Esophagus muscularis mucosa (tissue), 4 donors: Measurements from ENCODE around the gene RAB15. TPM values are rescaled to one million over a fixed set of nuclear protein-coding genes. Genes with fewer than 3 reads are reported as not detected.

Source experiments
- DNase-seq: peaks from one replicate; pipeline ENCODE4 v3.0.0-alpha.2; 2017; ENCODE audit errors: extremely low spot score
- H3K27ac ChIP-seq, 4 donors: fragments of 200-600 bp; sonication (generic); replicated peaks in 1 of 4; 1 replicate in 3 of 4; 2 replicates in 1 of 4; pipeline ENCODE4 v1.5.1; 2016 to 2019; ENCODE audit warnings: mild to moderate bottlenecking in 1 of 4
- H3K27me3 ChIP-seq, 4 donors: fragments of 200-600 bp; sonication (generic); one replicate each; pipeline versions ENCODE4 v1.5.1 to v1.6.0; 2016 to 2019
- H3K36me3 ChIP-seq, 4 donors: fragments of 200-600 bp; sonication (generic); one replicate each; pipeline ENCODE4 v1.5.1; 2016 to 2019
- H3K4me1 ChIP-seq, 4 donors: fragments of 200-600 bp; sonication (generic); one replicate each; pipeline ENCODE4 v1.5.1; 2016 to 2019
- H3K4me3 ChIP-seq, 4 donors: fragments of 200-600 bp; sonication (generic); 1 replicate in 2 of 4; 2 replicates in 2 of 4; pipeline ENCODE4 v1.5.1; 2016 to 2019; ENCODE audit warnings: mild to moderate bottlenecking in 4 of 4, moderate library complexity in 1 of 4
- H3K9me3 ChIP-seq, 4 donors: fragments of 200-600 bp; sonication (generic); 1 replicate in 3 of 4; 2 replicates in 1 of 4; pipeline ENCODE4 v1.5.1; 2016 to 2019
- CTCF ChIP-seq, 3 experiments: fragments of 200-600 bp in 2 of 3; fragments of 450-650 bp in 1 of 3; sonication (generic) in 2 of 3; IDR thresholded peaks; one replicate each; pipeline ENCODE4 v1.5.1; 2017 to 2019; ENCODE audit warnings: antibody characterized with exemption in 3 of 3, mild to moderate bottlenecking in 2 of 3, moderate library complexity in 1 of 3
- EP300 ChIP-seq: sonication (generic); formaldehyde crosslinking; IDR thresholded peaks from one replicate; pipeline ENCODE4 v1.6.1; 2017; ENCODE audit warnings: antibody characterized with exemption
- POLR2A ChIP-seq: fragments of 450-650 bp; IDR thresholded peaks from one replicate; pipeline ENCODE4 v1.6.1; 2017; ENCODE audit warnings: antibody characterized with exemption, moderate library complexity, mild to moderate bottlenecking, low read depth
- POLR2AphosphoS5 ChIP-seq, 2 donors: sonication (generic); formaldehyde crosslinking; IDR thresholded peaks; one replicate each; pipeline ENCODE4 v1.6.1; 2017; ENCODE audit warnings: antibody characterized with exemption in 2 of 2
- WGBS: methylation state at CpG from one replicate; pipeline ENCODE4 v1.1.5; 2018; 5-methylcytosine and 5-hydroxymethylcytosine counted together
- intact Hi-C: fragments of 100-400 bp; cut with DNase I; formaldehyde crosslinking; loops from one replicate; pipeline ENCODE4 v1.15.1; 2023
- total RNA-seq, 4 donors: library from RNA; depleted of rRNA; stranded (reverse); fragments of >200 nt; gene quantifications; one replicate each; pipeline versions ENCODE4 v1.1.0 to v1.2.1, GENCODE V29; 2016

Gene RAB15
- 10 to 100 TPM in 1 of 4 donors, 1 to 10 TPM in 3; 3.7 to 11.4 (median 7.1) TPM for total RNA-seq

- Histone ChIP-seq H3K27me3 (peaks cover 0 to 11% (median 0%) of the 10 kb centered on the region in 4 donors), H3K36me3 (no peaks in the 10 kb centered on the region), H3K4me1 (peaks cover 7 to 23% (median 20%) of the 10 kb centered on the region in 4 donors), H3K27ac (peak within 1 kb of the TSS in 1 of 4 donors; percentile 52), H3K9me3 (no peaks in the 10 kb centered on the region), H3K4me3 (peak within 1 kb of the TSS; percentile 61 to 80 (median 72))
- no peak for TF ChIP-seq EP300
- no peak for TF ChIP-seq POLR2A
- TF ChIP-seq POLR2AphosphoS5 (IDR thresholded peaks at IDR 0.05): no peak
- DNase-seq: no peak
- no CpG with 5 or more reads among the region's 96 CpGs for WGBS
- intact Hi-C loops: no loop called here
Observed at GRCh38 chr14:64971943-64972791, at the start of gene RAB15. Gene RAB15 (minus strand): TSS chr14:64972336. CDS start chr14:64972076, 260 bp downstream.

- Histone ChIP-seq H3K27ac (peak overlapping the region in 1 of 4 donors; percentile 12), H3K4me1 (peaks cover 12 to 20% (median 15%) of the 10 kb centered on the region in 4 donors), H3K27me3 (no peaks in the 10 kb centered on the region), H3K9me3 (no peaks in the 10 kb centered on the region), H3K4me3 (no peak overlapping the region), H3K36me3 (peaks cover 5 to 33% (median 18%) of the 10 kb centered on the region in 4 donors)
- 69% methylated on average over 9 of the region's 9 CpGs for WGBS
- intact Hi-C loops: no loop called here
- no peak for DNase-seq
- TF ChIP-seq CTCF (IDR thresholded peaks at IDR 0.05) (peak; percentile 47 to 67 (median 51)), POLR2AphosphoS5 (IDR thresholded peaks at IDR 0.05) (no peak)
Observed at GRCh38 chr14:65019944-65020566, 47.9 kb upstream of the RAB15 start.

- WGBS: 89% methylated on average over 4 of the region's 4 CpGs
- Histone ChIP-seq H3K4me1 (peaks cover 12 to 14% (median 13%) of the 10 kb centered on the region in 4 donors), H3K9me3 (no peaks in the 10 kb centered on the region), H3K27me3 (no peaks in the 10 kb centered on the region), H3K27ac (no peak overlapping the region), H3K36me3 (peaks cover 11 to 58% (median 40%) of the 10 kb centered on the region in 4 donors), H3K4me3 (no peak overlapping the region)
- TF ChIP-seq CTCF (IDR thresholded peaks at IDR 0.05) (no peak), EP300 (no peak), POLR2A (no peak), POLR2AphosphoS5 (IDR thresholded peaks at IDR 0.05) (no peak)
- no peak for DNase-seq
- intact Hi-C loops: no loop called here
Observed at GRCh38 chr14:65016471-65016870, 44.3 kb upstream of the RAB15 start.

- Histone ChIP-seq H3K4me1 (peaks cover 12 to 14% (median 13%) of the 10 kb centered on the region in 4 donors), H3K4me3 (no peak overlapping the region), H3K9me3 (no peaks in the 10 kb centered on the region), H3K36me3 (peaks cover 11 to 61% (median 41%) of the 10 kb centered on the region in 4 donors), H3K27ac (no peak overlapping the region), H3K27me3 (no peaks in the 10 kb centered on the region)
- intact Hi-C loops: no loop called here
- TF ChIP-seq EP300 (no peak), POLR2A (no peak), POLR2AphosphoS5 (IDR thresholded peaks at IDR 0.05) (no peak), CTCF (IDR thresholded peaks at IDR 0.05) (no peak)
- DNase-seq: no peak
- 89% methylated on average over 3 of the region's 3 CpGs for WGBS
Observed at GRCh38 chr14:65015391-65015790, 43.3 kb upstream of the RAB15 start.

GRCh38 chr14:65012353-65012752 lies 40.2 kb upstream of the RAB15 start:
- Histone ChIP-seq H3K4me1 (no peaks in the 10 kb centered on the region), H3K36me3 (peaks cover 11 to 79% (median 47%) of the 10 kb centered on the region in 4 donors), H3K9me3 (no peaks in the 10 kb centered on the region), H3K27me3 (no peaks in the 10 kb centered on the region), H3K27ac (no peak overlapping the region), H3K4me3 (no peak overlapping the region)
- no peak for TF ChIP-seq POLR2AphosphoS5 (IDR thresholded peaks at IDR 0.05)
- TF ChIP-seq POLR2A: no peak
- TF ChIP-seq EP300: no peak
- TF ChIP-seq CTCF (IDR thresholded peaks at IDR 0.05): no peak
- intact Hi-C loops: no loop called here
- DNase-seq: no peak
- 88% methylated on average over 4 of the region's 4 CpGs for WGBS
